Fibroblast of peridontal ligament (primary cell): Measurements from ENCODE around the gene GRIK1.
A peak's percentile ranks its signal among the peaks of the same experiment; 100 is the strongest.

ENCODE experiments used
- DNase-seq: peaks from one replicate; pipeline ENCODE4 v3.0.0-alpha.2; 2010; ENCODE audit errors: extremely low read depth

GRIK1 gene

DNA sequence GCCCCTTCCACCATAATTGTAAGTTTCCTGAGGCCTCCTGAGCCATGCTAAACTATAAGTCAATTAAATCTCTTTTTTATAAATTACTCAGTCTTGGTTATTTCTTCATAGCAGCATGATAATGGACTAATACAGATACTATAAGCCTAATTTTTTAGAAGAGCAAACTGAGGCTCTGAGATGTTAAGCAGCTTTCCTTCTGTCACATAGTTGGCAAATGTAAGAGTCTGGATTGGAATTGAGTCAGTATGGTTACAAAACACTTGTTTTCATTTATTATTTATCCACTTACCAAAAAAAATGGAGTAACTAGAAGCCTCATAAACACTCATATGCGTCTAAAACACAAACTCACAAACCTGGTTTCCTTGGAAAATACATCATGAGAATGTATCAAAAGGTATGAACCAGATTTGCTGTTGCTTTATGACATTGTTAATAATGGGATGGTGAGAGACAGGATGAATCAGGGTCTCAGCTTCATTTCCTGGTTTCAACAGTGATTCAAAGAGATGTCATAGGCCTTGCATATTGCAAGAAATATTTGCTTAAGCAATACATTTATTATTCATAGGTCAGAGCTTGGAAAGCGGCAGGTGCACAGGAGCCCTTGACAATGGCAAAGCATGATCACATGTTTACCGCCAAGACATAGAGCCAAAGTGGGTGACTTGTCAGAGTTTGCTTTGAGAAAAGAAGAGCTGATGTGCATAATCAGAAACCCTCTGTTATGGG is 221.5 kb downstream of the GRIK1 start:
- DNase-seq: no peak

DNA sequence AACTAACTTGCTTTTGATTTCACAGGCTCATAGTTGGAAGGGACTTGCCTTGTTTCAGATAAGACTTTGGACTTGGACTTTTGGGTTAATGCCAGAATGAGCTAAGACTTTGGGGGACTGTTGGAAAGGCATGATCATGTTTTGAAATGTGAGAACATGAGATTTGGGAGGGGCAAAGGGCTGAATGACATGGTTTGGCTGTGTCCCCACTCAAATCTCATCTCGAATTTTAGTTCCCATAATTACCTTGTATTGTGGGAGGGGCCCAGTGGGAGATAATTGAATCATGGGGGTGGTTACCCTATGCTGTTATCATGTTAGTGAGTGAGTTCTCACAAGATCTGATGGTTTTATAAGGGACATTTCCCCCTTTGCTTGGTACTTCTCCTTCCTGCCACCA is 222.1 kb downstream of the GRIK1 start:
- no peak for DNase-seq

GRCh38 chr21:29716753-29717152 is 223.0 kb downstream of the GRIK1 start:
- DNase-seq: no peak

- no peak for DNase-seq
These were observed 224.7 kb downstream of the GRIK1 start for GRCh38 chr21:29715089-29715488.

DNA sequence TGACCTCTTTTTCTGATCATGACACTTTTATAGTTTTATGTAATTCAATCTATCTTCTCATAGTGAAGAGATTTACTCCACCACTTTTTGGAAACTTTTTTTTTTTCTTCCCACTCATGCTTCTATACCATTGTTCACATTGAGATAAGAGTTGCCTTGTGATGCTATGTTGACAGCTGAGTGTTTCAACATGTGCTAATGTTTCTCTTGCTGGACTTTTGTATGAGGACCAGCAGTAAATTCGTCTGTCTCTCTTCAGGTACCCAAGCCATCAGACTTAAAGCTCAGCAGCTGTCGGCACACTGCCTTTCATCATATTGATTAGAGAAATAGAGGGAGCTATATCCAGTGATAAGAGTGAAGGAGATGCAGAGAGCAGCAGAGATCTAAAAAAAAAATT is 227.0 kb downstream of the GRIK1 start:
- DNase-seq: no peak

DNA sequence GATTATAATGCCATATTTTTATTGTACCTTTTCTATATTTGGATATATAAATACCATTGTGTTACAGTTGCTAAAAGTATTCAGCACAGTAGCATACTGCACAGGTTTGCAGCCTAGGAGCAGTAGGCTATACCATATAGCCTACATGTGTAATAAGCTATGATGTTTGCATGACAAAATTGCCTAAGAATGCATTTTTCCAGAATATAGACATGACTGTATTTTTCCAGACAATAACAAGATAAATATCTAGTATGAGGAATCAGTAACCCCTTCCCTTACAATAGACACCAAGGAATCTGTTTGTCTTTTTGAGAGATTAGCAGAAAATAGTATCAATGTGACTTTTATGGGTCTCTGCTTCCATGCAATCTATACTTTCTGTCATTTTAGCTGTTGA is 228.6 kb downstream of the GRIK1 start:
- DNase-seq: no peak

- no peak for DNase-seq
These were observed 229.3 kb downstream of the GRIK1 start for GRCh38 chr21:29710498-29710897.

- no peak for DNase-seq
These were observed 231.4 kb downstream of the GRIK1 start for GRCh38 chr21:29708401-29708800.

- peak; percentile 3 for DNase-seq
These were observed 235.1 kb downstream of the GRIK1 start for GRCh38 chr21:29704719-29705118.

- no peak for DNase-seq
These were observed 238.1 kb downstream of the GRIK1 start for GRCh38 chr21:29701676-29702075.

- no peak for DNase-seq
These were observed 242.1 kb downstream of the GRIK1 start for GRCh38 chr21:29697555-29698193.

GRCh38 chr21:29696937-29697336 is 242.9 kb downstream of the GRIK1 start:
- DNase-seq: no peak

GRCh38 chr21:29691616-29692491 is 247.9 kb downstream of the GRIK1 start:
- DNase-seq: no peak

DNA sequence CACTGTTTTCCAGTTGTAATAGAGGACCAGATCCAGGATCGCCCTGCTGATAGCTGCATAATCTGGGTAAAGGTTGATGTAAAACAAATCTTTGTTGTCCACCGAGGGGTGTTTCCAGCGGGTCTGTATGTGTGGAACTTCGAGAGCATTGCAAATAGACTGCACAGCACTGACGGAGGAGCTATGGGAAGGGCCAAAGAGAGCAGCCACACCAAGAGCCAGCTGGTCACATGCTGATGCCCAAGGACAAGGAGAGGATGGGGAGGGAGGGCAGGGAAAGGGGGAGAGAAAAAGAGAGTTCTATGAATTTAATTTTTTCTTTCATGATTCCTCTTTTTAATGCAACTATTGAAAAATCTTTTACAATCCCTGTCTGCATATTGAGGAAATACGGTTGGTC is 250.0 kb downstream of the GRIK1 start:
- DNase-seq: no peak

DNA sequence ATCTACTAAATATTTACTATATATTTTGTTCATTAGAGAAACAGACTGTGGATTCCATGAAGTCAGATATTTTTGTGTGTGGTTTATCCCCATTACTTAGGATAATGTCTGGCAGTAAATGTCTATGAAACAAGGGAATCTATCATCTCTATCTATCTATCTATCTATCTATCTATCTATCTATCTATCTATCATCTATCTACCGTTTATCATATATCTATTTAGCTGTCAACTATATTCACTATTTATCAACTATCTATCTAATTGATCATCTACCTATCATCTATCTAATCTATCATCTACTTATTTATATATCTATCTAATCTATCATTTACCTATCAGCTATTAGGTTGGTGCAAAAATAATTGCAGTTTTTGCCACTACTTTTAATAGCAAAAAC is 255.7 kb downstream of the GRIK1 start:
- no peak for DNase-seq

GRCh38 chr21:29682800-29683199 is 257.0 kb downstream of the GRIK1 start:
- no peak for DNase-seq

GRCh38 chr21:29680273-29680672 is 259.5 kb downstream of the GRIK1 start:
- DNase-seq: no peak

GRCh38 chr21:29678626-29679025 is 261.2 kb downstream of the GRIK1 start:
- no peak for DNase-seq

GRCh38 chr21:29677326-29677725 is 262.5 kb downstream of the GRIK1 start:
- no peak for DNase-seq

- no peak for DNase-seq
These were observed 263.4 kb downstream of the GRIK1 start for GRCh38 chr21:29676395-29676794.

DNA sequence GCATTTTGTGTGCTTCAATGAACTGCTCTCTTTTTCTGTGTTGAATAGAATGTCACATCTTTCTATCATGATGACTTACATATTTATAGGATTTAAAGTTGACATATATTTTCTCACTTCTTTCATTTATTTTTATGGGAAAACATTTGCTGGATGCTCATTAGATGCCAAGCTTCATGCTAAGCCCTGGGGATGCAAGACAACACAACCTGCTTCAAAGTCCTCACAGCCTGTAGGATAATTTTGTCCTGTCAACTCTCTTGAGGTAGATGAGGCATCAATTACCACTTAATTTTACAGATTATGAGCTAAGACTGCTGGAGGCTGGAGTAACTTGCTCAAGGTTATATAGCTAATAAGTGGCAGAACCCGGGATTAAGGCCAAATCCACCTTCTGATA is 264.3 kb downstream of the GRIK1 start:
- DNase-seq: no peak

DNA sequence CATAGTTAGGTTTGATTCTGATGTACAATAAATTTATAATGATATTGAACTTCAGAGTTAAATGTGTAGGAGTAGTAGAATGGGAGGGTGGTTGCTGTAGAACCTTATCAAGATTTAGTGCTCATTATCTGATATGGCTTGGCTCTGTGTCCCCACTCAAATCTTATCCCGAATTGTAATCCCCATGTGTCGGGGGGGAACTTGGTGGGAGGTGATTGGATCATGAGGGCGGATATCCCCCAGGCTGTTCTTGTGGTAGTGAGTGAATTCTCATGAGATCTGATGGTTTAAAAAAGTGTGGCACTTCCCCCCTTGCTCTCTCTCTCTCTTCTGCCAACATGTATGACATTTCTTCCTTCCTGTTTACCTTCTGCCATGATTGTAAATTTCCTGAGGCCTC is 265.5 kb downstream of the GRIK1 start:
- no peak for DNase-seq
